GM12864 (cell line): ENCODE results near the gene NALCN.

Experiments
- DNase-seq: peaks from one replicate; pipeline ENCODE4 v3.0.0-alpha.2; 2011; ENCODE audit warnings: low read depth
- H3K4me3 ChIP-seq: 2 replicates; pipeline ENCODE4 v1.5.1; 2011; ENCODE audit warnings: mild to moderate bottlenecking, low read depth, low read length, control low read depth
- CTCF ChIP-seq: IDR thresholded peaks from 2 replicates; pipeline ENCODE4 v1.5.1; 2011; ENCODE audit warnings: low read depth, mild to moderate bottlenecking, moderate library complexity, low read length, control low read depth, inconsistent platforms; ENCODE audit errors: missing control alignments

Gene NALCN

GRCh38 chr13:101308247-101309013 is 107.9 kb downstream of the NALCN start:
- no peak overlapping the region for H3K4me3 ChIP-seq
- DNase-seq, result no peak
- TF ChIP-seq CTCF, result no peak

- no peak for TF ChIP-seq CTCF
- no peak for DNase-seq
- no peak overlapping the region for H3K4me3 ChIP-seq
Observed at GRCh38 chr13:101307181-101307701, 109.1 kb downstream of the NALCN start.

- H3K4me3 ChIP-seq, result no peak overlapping the region
- no peak for TF ChIP-seq CTCF
- no peak for DNase-seq
Observed at GRCh38 chr13:101306773-101307172, 109.5 kb downstream of the NALCN start.

GRCh38 chr13:101305981-101306411 is 110.3 kb downstream of the NALCN start:
- no peak for TF ChIP-seq CTCF
- no peak overlapping the region for H3K4me3 ChIP-seq
- DNase-seq, result no peak

GRCh38 chr13:101303521-101303920 is 112.8 kb downstream of the NALCN start:
- H3K4me3 ChIP-seq, result no peak overlapping the region
- no peak for DNase-seq
- no peak for TF ChIP-seq CTCF

- no peak for TF ChIP-seq CTCF
- DNase-seq, result no peak
- H3K4me3 ChIP-seq, result no peak overlapping the region
Observed at GRCh38 chr13:101301053-101301452, 115.3 kb downstream of the NALCN start.

- no peak for TF ChIP-seq CTCF
- DNase-seq, result no peak
- H3K4me3 ChIP-seq, result no peak overlapping the region
Observed at GRCh38 chr13:101300531-101300930, 115.8 kb downstream of the NALCN start.
